RWPE2 (cell line): Measurements from ENCODE around the gene OPRPN.
A peak's percentile ranks its signal among the peaks of the same experiment; 100 is the strongest.

Experiments used
- ATAC-seq: fragments of 200-7000 bp; cut with Tn5 transposase; 3 replicates; pipeline ENCODE4 v1.9.1; 2021; ENCODE audit warnings: low read depth
- DNase-seq: peaks from one replicate; pipeline ENCODE4 v3.0.0-alpha.2; 2020; ENCODE audit warnings: low spot score
- H3K27ac ChIP-seq: fragments of 450-650 bp; 2 replicates; pipeline ENCODE4 v1.5.1; 2017; ENCODE audit warnings: mild to moderate bottlenecking; ENCODE audit not compliant: poor library complexity, severe bottlenecking
- H3K27me3 ChIP-seq: fragments of 250-450 bp; sonication (Bioruptor Pico); 2 replicates; pipeline ENCODE4 v1.5.1; 2021; ENCODE audit warnings: mild to moderate bottlenecking, moderate library complexity; ENCODE audit not compliant: insufficient read depth, poor library complexity, severe bottlenecking
- H3K36me3 ChIP-seq: fragments of 250-450 bp; sonication (Bioruptor Pico); 2 replicates; pipeline ENCODE4 v1.5.1; 2020; ENCODE audit warnings: low read depth, mild to moderate bottlenecking, moderate library complexity
- H3K4me1 ChIP-seq: fragments of 250-450 bp; sonication (Bioruptor Pico); 2 replicates; pipeline ENCODE4 v1.5.1; 2021; ENCODE audit warnings: mild to moderate bottlenecking, moderate library complexity; ENCODE audit not compliant: insufficient read depth, poor library complexity, severe bottlenecking
- H3K4me3 ChIP-seq: fragments of 250-450 bp; sonication (Bioruptor Pico); 2 replicates; pipeline ENCODE4 v1.5.1; 2021; ENCODE audit warnings: mild to moderate bottlenecking, moderate library complexity; ENCODE audit not compliant: severe bottlenecking
- H3K9me3 ChIP-seq: fragments of 250-450 bp; sonication (Bioruptor Pico); 2 replicates; pipeline ENCODE4 v1.5.1; 2021; ENCODE audit warnings: mild to moderate bottlenecking, moderate library complexity; ENCODE audit not compliant: severe bottlenecking
- CTCF ChIP-seq: fragments of 450-650 bp; IDR thresholded peaks from one replicate; pipeline ENCODE4 v1.5.1; 2017; ENCODE audit warnings: mild to moderate bottlenecking, moderate library complexity; ENCODE audit not compliant: poor library complexity, severe bottlenecking

The OPRPN gene

GRCh38 chr4:70397580-70397979 is at the start of gene OPRPN:
TSS of gene OPRPN (plus strand) at chr4:70397940. CDS start at chr4:70399286, 1,346 bp downstream.
- Histone ChIP-seq H3K27me3 (no peaks in the 10 kb centered on the region), H3K9me3 (no peaks in the 10 kb centered on the region), H3K4me1 (no peaks in the 10 kb centered on the region), H3K27ac (no peak within 1 kb of the TSS), H3K4me3 (no peak within 1 kb of the TSS), H3K36me3 (no peaks in the 10 kb centered on the region)
- ATAC-seq (no peak), DNase-seq (no peak)
- TF ChIP-seq CTCF: no peak

- no peak for TF ChIP-seq CTCF
- Histone ChIP-seq H3K36me3 (no peaks in the 10 kb centered on the region), H3K27me3 (no peaks in the 10 kb centered on the region), H3K9me3 (no peaks in the 10 kb centered on the region), H3K27ac (no peak overlapping the region), H3K4me3 (no peak overlapping the region), H3K4me1 (no peaks in the 10 kb centered on the region)
- DNase-seq: no peak
- ATAC-seq: 0 out of 3 replicates have a peak, but pooled peaks have one; percentile 36
These were observed 41.6 kb upstream of the OPRPN start for GRCh38 chr4:70356185-70356584.

- no peaks in the 10 kb centered on the region for H3K27me3 ChIP-seq
- peak; percentile 45; the same call in 1 of the 3 replicates for ATAC-seq
- no peak for TF ChIP-seq CTCF
- H3K9me3 ChIP-seq: no peaks in the 10 kb centered on the region
- no peak for DNase-seq
- H3K4me3 ChIP-seq: no peak overlapping the region
- no peaks in the 10 kb centered on the region for H3K36me3 ChIP-seq
- no peak overlapping the region for H3K27ac ChIP-seq
- H3K4me1 ChIP-seq: no peaks in the 10 kb centered on the region
These were observed 38.6 kb upstream of the OPRPN start for GRCh38 chr4:70359115-70359661.

- DNase-seq (no peak), ATAC-seq (no peak)
- TF ChIP-seq CTCF: no peak
These were observed 37.3 kb upstream of the OPRPN start, which contains the start of gene SMR3A for GRCh38 chr4:70360460-70360859. TSS of gene SMR3A (plus strand) at chr4:70360760. CDS start at chr4:70362116, 1,356 bp downstream.

GRCh38 chr4:70364002-70364401 is 33.7 kb upstream of the OPRPN start:
- Histone ChIP-seq H3K36me3 (no peaks in the 10 kb centered on the region), H3K9me3 (no peaks in the 10 kb centered on the region)

More at GRCh38 chr4:70360460-70360859, 37.3 kb upstream of the OPRPN start, which contains the start of gene SMR3A:
- Histone ChIP-seq H3K9me3 (no peaks in the 10 kb centered on the region), H3K27me3 (no peaks in the 10 kb centered on the region), H3K4me3 (no peak within 1 kb of the TSS), H3K36me3 (no peaks in the 10 kb centered on the region), H3K4me1 (peaks cover 3% of the 10 kb centered on the region), H3K27ac (no peak within 1 kb of the TSS)

More at GRCh38 chr4:70364002-70364401, 33.7 kb upstream of the OPRPN start:
- TF ChIP-seq CTCF: no peak
- Histone ChIP-seq H3K4me1 (peaks cover 3% of the 10 kb centered on the region), H3K27ac (no peak overlapping the region), H3K4me3 (no peak overlapping the region), H3K27me3 (no peaks in the 10 kb centered on the region)
- no peak for DNase-seq
- ATAC-seq: no peak
